Dendritic cell treated with granulocyte-macrophage colony-stimulating factor and Interleukin-4, amounts not matched to agents 40 ng/mL and 50 ng/mL, for 4 days (primary cell): ENCODE measurements around the gene PTPRD.

Experiments
- H3K27ac Mint-ChIP-seq: one replicate; pipeline ENCODE4 v1.8.0; 2022; ENCODE audit warnings: mild to moderate bottlenecking, mixed read lengths
- H3K27me3 Mint-ChIP-seq: one replicate; pipeline ENCODE4 v1.8.0; 2022; ENCODE audit warnings: mild to moderate bottlenecking, mixed read lengths
- H3K36me3 Mint-ChIP-seq: one replicate; pipeline ENCODE4 v1.8.0; 2022; ENCODE audit warnings: low read depth, mixed read lengths
- H3K4me1 Mint-ChIP-seq: one replicate; pipeline ENCODE4 v1.8.0; 2022; ENCODE audit warnings: low read depth, mixed read lengths
- H3K4me3 Mint-ChIP-seq: one replicate; pipeline ENCODE4 v1.8.0; 2022; ENCODE audit warnings: mild to moderate bottlenecking, moderate library complexity, mixed read lengths
- H3K9me3 Mint-ChIP-seq: one replicate; pipeline ENCODE4 v1.8.0; 2022; ENCODE audit warnings: mixed read lengths
- intact Hi-C: fragments of 100-400 bp; cut with micrococcal nuclease; formaldehyde crosslinking; loops from one replicate; pipeline ENCODE4 v1.15.0; 2022

PTPRD gene

DNA sequence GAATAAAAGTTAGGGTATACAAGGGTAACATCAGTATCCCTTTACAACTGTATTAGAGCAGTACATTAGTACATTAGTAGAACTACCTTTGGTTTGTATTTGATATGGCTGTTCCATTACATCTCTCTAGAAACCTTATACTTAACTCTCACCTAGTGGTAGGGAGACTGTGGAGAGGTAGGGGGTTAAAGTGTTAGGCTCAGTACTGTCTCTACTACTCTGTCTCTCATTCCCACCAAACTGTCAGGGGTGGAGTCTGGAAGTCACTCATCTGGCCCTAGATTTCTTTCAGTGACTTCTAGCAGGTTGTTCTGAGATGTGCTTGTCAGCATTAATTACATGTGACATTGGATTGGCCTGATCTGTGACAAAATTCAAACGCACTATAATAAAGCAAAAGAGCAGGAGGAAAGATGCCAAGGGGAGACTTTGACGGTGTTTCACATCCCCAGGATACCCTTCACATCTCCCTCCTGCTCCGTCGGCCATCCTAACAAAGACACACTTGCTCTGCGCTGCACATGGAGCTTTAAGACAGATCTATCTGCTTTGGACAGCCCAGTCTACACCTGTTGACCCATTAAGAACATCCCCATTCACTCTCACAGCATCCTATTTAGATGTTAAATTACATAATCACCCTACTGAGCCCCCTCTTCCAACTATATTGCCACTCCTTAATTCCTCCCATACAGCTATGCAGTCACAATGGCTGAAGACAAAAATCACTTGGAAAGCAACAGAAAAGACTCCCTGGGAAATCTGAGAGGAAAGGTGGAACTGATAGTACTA, 1770.2 kb downstream of the PTPRD start:
- Mint-ChIP-seq H3K9me3 (no peaks in the 10 kb centered on the region), H3K4me3 (no peak overlapping the region), H3K36me3 (no peaks in the 10 kb centered on the region), H3K27ac (no peak overlapping the region), H3K27me3 (no peaks in the 10 kb centered on the region), H3K4me1 (no peaks in the 10 kb centered on the region)
- intact Hi-C loops: no loop called here

DNA sequence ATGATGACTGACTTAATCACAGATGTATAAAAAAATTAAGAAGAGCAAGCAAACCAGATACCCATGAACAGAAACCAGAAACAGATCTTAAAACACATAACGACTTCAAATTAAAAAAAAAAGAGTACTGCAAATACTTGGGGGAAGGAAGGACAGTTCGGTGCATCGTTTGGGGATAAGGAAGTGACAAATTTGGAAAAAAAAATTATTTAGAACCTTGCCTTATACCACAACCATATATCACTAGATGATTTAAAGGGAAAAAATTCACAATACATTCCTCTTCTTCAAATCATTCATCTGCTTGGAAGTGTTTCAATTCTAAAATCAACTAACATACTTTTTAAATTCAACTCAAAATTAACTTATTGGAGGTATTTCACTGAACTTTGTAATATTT, 1774.7 kb downstream of the PTPRD start:
- no peaks in the 10 kb centered on the region for H3K27me3 Mint-ChIP-seq
- no peak overlapping the region for H3K4me3 Mint-ChIP-seq
- no peaks in the 10 kb centered on the region for H3K9me3 Mint-ChIP-seq
- no peaks in the 10 kb centered on the region for H3K4me1 Mint-ChIP-seq
- intact Hi-C loops: no loop called here
- H3K27ac Mint-ChIP-seq: no peak overlapping the region
- no peaks in the 10 kb centered on the region for H3K36me3 Mint-ChIP-seq

GRCh38 chr9:8835291-8835690, 1777.5 kb downstream of the PTPRD start:
- intact Hi-C loops: no loop called here
- Mint-ChIP-seq H3K36me3 (no peaks in the 10 kb centered on the region), H3K4me3 (no peak overlapping the region), H3K9me3 (no peaks in the 10 kb centered on the region), H3K4me1 (no peaks in the 10 kb centered on the region), H3K27me3 (no peaks in the 10 kb centered on the region), H3K27ac (no peak overlapping the region)

DNA sequence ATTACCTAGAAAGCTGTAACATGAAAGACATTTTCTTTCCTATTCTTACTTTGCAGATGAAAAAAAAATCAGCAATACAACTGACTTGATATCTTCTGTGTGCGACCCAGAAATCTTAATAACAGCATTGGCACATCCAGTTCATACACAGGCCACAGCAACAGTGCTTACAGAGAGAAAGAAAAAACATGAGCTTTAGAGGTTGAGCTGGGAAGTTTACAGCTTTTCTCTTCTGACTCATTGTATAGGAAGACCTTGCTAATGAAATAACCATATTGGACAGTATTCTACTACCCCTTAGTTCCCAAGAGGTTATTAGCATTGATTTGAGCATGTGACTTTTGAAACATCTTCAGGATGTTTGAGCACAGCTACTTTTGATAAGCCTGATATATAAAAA, 1779.8 kb downstream of the PTPRD start:
- Mint-ChIP-seq H3K27ac (no peak overlapping the region), H3K36me3 (no peaks in the 10 kb centered on the region), H3K9me3 (no peaks in the 10 kb centered on the region), H3K4me3 (no peak overlapping the region), H3K4me1 (no peaks in the 10 kb centered on the region), H3K27me3 (no peaks in the 10 kb centered on the region)
- intact Hi-C loops: no loop called here

GRCh38 chr9:8832386-8832785, 1780.4 kb downstream of the PTPRD start:
- Mint-ChIP-seq H3K4me1 (no peaks in the 10 kb centered on the region), H3K9me3 (no peaks in the 10 kb centered on the region), H3K27me3 (no peaks in the 10 kb centered on the region), H3K36me3 (no peaks in the 10 kb centered on the region), H3K4me3 (no peak overlapping the region), H3K27ac (no peak overlapping the region)
- intact Hi-C loops: no loop called here

DNA sequence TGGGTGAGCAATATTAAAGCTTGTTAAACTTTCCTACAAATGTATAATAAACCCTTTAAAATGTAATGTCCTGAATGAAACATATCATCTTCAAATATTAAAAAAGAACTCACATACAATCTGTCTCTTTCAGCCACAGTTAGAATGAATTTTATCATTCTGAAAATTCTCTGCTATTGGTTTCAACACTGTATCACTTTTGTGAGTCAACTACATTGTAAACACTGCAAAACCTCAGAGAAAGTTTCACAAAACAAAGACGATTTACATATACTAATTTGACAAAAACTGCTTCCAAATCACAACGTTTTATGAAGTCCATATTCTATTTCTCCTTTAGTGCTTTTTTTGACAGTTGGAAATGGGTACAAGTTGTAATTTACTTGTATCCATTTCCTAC, 1781.2 kb downstream of the PTPRD start:
- intact Hi-C loops: no loop called here
- no peak overlapping the region for H3K4me3 Mint-ChIP-seq

DNA sequence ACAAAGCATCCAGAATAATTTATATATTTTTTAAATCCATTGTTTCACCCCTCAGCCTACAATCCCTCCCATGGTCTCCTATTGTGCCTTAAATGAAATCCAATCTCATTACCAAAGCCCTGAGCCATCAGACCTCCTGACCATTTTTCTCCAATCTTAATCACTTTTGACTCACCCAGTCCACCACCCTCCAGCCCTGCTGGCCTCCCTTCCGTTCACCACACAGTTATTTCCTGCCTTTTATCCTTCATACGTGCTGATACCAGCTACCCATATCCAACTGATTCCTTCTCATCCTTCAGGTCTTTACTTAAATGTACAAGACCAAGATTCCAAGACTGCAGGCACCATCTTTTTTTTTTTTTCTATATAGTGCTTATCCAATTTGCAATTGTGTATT, 1786.5 kb downstream of the PTPRD start:
- intact Hi-C loops: no loop called here
- Mint-ChIP-seq H3K4me3 (no peak overlapping the region), H3K27me3 (no peaks in the 10 kb centered on the region), H3K27ac (no peak overlapping the region), H3K9me3 (peaks cover 24% of the 10 kb centered on the region), H3K36me3 (no peaks in the 10 kb centered on the region), H3K4me1 (no peaks in the 10 kb centered on the region)

More for the DNA sequence above, 1781.2 kb downstream of the PTPRD start:
- Mint-ChIP-seq H3K4me1 (no peaks in the 10 kb centered on the region), H3K27me3 (no peaks in the 10 kb centered on the region), H3K9me3 (peaks cover 7% of the 10 kb centered on the region), H3K27ac (no peak overlapping the region), H3K36me3 (no peaks in the 10 kb centered on the region)

GRCh38 chr9:8825585-8826147, 1787.1 kb downstream of the PTPRD start:
- intact Hi-C loops: no loop called here
- Mint-ChIP-seq H3K4me3 (no peak overlapping the region), H3K4me1 (no peaks in the 10 kb centered on the region), H3K27me3 (no peaks in the 10 kb centered on the region), H3K9me3 (peaks cover 24% of the 10 kb centered on the region), H3K27ac (no peak overlapping the region), H3K36me3 (no peaks in the 10 kb centered on the region)

DNA sequence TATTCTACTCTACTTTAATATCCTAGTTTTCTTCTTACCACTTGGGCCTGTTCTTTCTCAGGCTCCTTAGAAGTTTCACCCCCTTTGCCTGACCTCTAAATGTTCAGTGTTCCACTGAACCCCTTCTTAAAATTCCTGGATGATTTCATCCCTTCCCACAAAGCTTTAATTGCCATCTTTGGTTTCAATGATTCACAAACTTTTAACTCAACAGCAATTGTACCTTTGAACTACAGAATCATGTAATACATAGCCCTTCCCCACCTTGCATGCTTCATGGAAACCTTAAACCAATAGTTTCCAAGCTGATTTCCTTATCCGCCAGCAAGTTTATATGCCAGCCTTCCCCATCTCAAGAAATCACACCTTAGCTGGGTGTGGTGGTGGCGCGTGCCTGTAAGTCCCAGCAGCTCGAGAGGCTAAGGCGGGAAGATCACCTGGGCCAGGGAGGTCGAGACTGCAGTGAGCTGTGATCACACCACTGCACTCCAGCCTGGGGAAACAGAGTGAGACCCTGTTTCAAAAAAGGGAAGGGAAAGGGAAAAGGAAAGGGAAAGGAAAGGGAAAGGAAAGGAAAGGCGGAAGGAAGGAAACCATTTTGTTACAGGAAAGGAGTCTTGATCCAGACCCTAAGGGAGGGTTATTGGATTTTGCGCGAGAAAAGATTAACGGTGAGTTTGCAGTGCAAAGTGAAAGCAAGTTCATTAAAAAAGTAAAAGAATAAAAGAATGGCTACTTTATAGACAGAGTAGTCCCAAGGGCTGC, 1789.5 kb downstream of the PTPRD start:
- H3K27ac Mint-ChIP-seq: no peak overlapping the region
- no peaks in the 10 kb centered on the region for H3K4me1 Mint-ChIP-seq
- no peaks in the 10 kb centered on the region for H3K36me3 Mint-ChIP-seq
- H3K27me3 Mint-ChIP-seq: no peaks in the 10 kb centered on the region
- peaks cover 24% of the 10 kb centered on the region for H3K9me3 Mint-ChIP-seq
- intact Hi-C loops: no loop called here
- H3K4me3 Mint-ChIP-seq: no peak overlapping the region

GRCh38 chr9:8822667-8823025, 1790.2 kb downstream of the PTPRD start:
- no peaks in the 10 kb centered on the region for H3K4me1 Mint-ChIP-seq
- H3K27ac Mint-ChIP-seq: no peak overlapping the region
- intact Hi-C loops: no loop called here
- H3K4me3 Mint-ChIP-seq: no peak overlapping the region
- no peaks in the 10 kb centered on the region for H3K36me3 Mint-ChIP-seq
- no peaks in the 10 kb centered on the region for H3K27me3 Mint-ChIP-seq
- peaks cover 24% of the 10 kb centered on the region for H3K9me3 Mint-ChIP-seq

DNA sequence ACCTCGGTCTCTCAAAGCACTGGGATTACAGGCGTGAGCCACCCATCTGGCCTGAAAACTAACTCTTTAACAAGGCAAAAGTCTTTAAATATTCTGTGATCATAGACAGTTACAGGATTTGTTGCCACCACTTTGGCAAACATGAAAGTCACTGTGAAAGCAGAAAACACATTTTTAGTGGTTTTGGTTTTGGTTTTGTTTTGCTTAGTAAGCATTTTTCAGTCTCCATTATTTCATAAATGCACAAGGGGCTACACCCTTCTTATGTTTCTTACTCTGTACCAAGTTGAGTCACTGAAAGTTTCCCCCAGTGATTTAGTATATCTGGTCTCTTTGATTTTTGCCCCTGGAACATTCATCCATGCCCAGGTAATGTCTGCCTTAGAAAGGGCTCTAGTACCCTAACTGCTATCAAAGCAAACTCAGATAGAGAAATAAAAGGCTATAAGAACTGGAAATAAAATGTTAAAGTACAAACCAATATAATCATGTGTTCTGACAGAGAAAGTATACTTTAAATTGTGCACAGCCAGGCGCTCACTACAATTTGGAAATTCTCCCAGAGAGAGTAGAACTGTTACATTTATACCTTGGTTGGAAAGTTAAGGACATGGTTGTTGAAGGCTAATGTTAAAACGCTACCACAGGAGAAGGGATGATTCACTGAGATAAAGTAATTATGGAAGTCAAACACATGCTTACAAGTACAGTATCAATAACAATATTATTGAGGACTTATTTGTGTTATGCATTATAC, 1790.7 kb downstream of the PTPRD start:
- Mint-ChIP-seq H3K36me3 (no peaks in the 10 kb centered on the region), H3K9me3 (peaks cover 22% of the 10 kb centered on the region), H3K4me1 (no peaks in the 10 kb centered on the region), H3K27me3 (no peaks in the 10 kb centered on the region), H3K4me3 (no peak overlapping the region), H3K27ac (no peak overlapping the region)
- intact Hi-C loops: no loop called here

DNA sequence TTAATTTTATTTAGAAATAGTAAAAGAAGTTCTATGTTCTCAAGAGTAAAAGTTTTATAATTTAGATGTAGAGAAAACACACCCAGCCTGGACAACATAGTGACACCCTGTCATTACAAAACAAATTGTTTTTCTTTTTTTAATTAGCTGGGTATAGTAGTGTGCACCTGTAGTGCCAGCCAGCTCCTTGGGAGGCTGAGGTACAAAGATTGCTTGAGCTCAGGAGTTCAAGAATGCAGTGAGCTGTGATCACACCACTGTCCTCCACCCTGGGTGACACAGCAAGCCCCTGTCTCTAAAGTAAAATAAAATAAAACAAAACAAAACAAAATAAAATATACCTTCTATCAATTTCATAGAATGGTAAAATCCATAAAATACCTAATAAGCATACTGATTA, 1795.5 kb downstream of the PTPRD start:
- intact Hi-C loops: no loop called here
- Mint-ChIP-seq H3K9me3 (no peaks in the 10 kb centered on the region), H3K36me3 (no peaks in the 10 kb centered on the region), H3K4me1 (no peaks in the 10 kb centered on the region), H3K4me3 (no peak overlapping the region), H3K27ac (no peak overlapping the region), H3K27me3 (no peaks in the 10 kb centered on the region)

DNA sequence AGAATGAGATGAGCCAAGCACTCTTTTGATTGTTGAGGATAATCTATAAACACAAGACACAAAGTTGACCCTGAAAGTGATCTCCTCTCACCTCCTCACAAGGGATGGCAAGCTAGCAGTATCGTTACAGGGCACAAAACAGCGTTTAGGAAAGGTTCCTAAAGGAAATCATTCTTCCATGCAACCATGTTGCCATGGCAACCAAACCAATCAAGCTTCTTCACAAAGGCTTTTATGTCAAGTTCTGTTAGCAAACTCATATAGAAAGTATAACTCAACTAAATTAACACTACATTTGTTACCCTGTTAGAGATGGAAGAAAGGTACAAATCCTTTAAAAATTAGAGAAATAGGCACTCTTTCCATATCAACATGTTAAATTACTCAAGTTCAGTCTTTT, 1796.4 kb downstream of the PTPRD start:
- Mint-ChIP-seq H3K4me1 (no peaks in the 10 kb centered on the region), H3K36me3 (no peaks in the 10 kb centered on the region), H3K27me3 (no peaks in the 10 kb centered on the region), H3K27ac (no peak overlapping the region), H3K4me3 (no peak overlapping the region), H3K9me3 (no peaks in the 10 kb centered on the region)
- intact Hi-C loops: no loop called here

GRCh38 chr9:8815931-8816330, 1796.9 kb downstream of the PTPRD start:
- H3K4me3 Mint-ChIP-seq: no peak overlapping the region
- intact Hi-C loops: no loop called here
- no peak overlapping the region for H3K27ac Mint-ChIP-seq
- no peaks in the 10 kb centered on the region for H3K27me3 Mint-ChIP-seq
- H3K36me3 Mint-ChIP-seq: no peaks in the 10 kb centered on the region
- H3K9me3 Mint-ChIP-seq: no peaks in the 10 kb centered on the region
- no peaks in the 10 kb centered on the region for H3K4me1 Mint-ChIP-seq
